Measurements from ENCODE around the gene STUM. TPM values are rescaled to one million over a fixed set of nuclear protein-coding genes. Genes with fewer than 3 reads are reported as not detected.

The STUM gene
- total RNA-seq, 4 donors from 2014 or later: 0.92 to 1.9 (median 1.0) TPM

DNA sequence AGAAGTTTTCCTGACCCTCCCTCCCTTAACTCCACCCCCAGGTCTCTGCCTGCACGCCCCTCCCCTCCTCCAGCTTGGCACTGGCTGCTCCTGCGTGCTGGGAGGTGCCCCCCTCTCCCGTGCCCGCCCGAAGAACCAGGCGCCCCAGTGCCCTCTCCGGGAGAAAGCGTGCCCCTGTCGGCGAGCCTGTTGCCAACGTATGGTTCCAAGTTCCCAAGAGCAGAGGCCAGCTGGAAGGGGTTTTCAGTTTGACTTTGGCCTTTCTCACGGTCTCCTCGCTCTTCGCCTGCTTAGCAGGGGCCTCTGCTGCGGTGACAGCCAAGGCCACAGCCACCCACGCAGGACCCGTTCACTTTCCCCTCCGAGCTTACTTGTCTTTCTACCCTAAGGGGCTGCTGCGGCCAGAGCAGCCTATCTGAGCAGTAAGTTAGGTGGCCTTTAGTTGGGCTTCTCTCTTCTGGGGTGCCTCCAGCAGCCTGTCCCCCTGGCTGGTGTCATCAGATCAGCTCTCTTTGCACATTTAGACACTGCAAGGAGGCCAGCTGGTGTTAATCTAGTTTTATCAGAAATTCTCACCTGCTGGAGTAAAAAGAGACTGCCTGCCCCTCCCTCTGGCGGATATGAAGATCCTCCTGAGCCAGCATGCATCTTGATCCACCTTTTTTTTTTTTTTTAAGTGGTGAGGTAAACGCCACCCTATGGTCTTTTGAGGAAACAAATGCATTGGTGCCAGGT is 1.5 kb downstream of the STUM start:
- H3K27me3 ChIP-seq: peaks cover 9 to 22% (median 10%) of the 10 kb centered on the region in 3 donors
- H3K9me3 ChIP-seq: no peaks in the 10 kb centered on the region
- H3K4me3 ChIP-seq: peak overlapping the region; percentile 50 to 63 (median 60)
- H3K4me1 ChIP-seq: peaks cover 12 to 21% of the 10 kb centered on the region in 2 donors
- no peaks in the 10 kb centered on the region for H3K36me3 ChIP-seq
- ATAC-seq (peak in 1 of 2 donors; percentile 18), DNase-seq (peak in 1 of 2 donors; percentile 32)
- in situ Hi-C loops (cut with MboI; ENCODE audit: low sequenced_read_pairs in 4 of 4): no loop called here
- intact Hi-C loops (cut with DNase I; ENCODE audit: low total_unique reads): loop anchor here (5.0 kb wide), 1 partner anchor 277 kb away; no protein-coding TSS in a partner anchor
- no peak for TF ChIP-seq POLR2A (IDR thresholded peaks at IDR 0.05)
- TF ChIP-seq, protein P1, sequence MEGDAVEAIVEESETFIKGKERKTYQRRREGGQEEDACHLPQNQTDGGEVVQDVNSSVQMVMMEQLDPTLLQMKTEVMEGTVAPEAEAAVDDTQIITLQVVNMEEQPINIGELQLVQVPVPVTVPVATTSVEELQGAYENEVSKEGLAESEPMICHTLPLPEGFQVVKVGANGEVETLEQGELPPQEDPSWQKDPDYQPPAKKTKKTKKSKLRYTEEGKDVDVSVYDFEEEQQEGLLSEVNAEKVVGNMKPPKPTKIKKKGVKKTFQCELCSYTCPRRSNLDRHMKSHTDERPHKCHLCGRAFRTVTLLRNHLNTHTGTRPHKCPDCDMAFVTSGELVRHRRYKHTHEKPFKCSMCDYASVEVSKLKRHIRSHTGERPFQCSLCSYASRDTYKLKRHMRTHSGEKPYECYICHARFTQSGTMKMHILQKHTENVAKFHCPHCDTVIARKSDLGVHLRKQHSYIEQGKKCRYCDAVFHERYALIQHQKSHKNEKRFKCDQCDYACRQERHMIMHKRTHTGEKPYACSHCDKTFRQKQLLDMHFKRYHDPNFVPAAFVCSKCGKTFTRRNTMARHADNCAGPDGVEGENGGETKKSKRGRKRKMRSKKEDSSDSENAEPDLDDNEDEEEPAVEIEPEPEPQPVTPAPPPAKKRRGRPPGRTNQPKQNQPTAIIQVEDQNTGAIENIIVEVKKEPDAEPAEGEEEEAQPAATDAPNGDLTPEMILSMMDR (IDR thresholded peaks at IDR 0.05 in 4 of 5, conservative IDR thresholded peaks at IDR 0.05 in 1 of 5): peak in 2 of 5 experiments; percentile 17 to 36
- peak overlapping the region; percentile 10 to 71 (median 51) for H3K27ac ChIP-seq

GRCh38 chr1:226550672-226551041 is 2.1 kb downstream of the STUM start:
- no peak for TF ChIP-seq POLR2A (IDR thresholded peaks at IDR 0.05)
- TF ChIP-seq, protein P1 (IDR thresholded peaks at IDR 0.05 in 4 of 5, conservative IDR thresholded peaks at IDR 0.05 in 1 of 5): no peak
- Histone ChIP-seq H3K36me3 (no peaks in the 10 kb centered on the region), H3K4me1 (peaks cover 12 to 21% of the 10 kb centered on the region in 2 donors), H3K9me3 (no peaks in the 10 kb centered on the region), H3K27ac (no peak overlapping the region), H3K27me3 (peaks cover 9 to 22% (median 10%) of the 10 kb centered on the region in 3 donors), H3K4me3 (no peak overlapping the region)
- no peak for DNase-seq
- intact Hi-C loops (cut with DNase I; ENCODE audit: low total_unique reads) (no loop called here), in situ Hi-C loops (cut with MboI; ENCODE audit: low sequenced_read_pairs in 4 of 4) (no loop called here)
- ATAC-seq: no peak

DNA sequence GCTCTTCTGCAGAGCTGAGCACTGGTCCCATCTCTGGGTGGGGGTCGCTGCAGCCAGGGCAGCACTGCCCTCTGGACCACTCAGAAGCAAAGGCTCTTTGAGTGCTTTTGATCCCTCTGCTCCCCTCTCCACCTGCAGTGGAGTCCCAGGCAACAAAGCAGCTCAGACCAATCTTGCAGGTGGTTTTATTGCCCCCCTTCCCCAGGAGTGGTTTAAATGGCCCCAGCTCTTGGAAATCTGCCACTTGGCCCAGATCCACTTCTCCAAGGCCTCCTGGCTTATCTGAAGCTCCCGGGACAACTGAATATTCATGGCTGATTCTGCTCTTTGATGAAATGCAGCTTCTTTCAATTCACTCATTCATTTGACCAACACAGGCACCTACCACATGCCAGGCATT is 2.7 kb downstream of the STUM start:
- DNase-seq (no peak), ATAC-seq (no peak)
- in situ Hi-C loops (cut with MboI; ENCODE audit: low sequenced_read_pairs in 4 of 4) (no loop called here), intact Hi-C loops (cut with DNase I; ENCODE audit: low total_unique reads) (no loop called here)
- TF ChIP-seq, protein P1 (IDR thresholded peaks at IDR 0.05 in 4 of 5, conservative IDR thresholded peaks at IDR 0.05 in 1 of 5): no peak
- no peak for TF ChIP-seq POLR2A (IDR thresholded peaks at IDR 0.05)
- no peak overlapping the region for H3K27ac ChIP-seq
- H3K27me3 ChIP-seq: peaks cover 9 to 22% (median 10%) of the 10 kb centered on the region in 3 donors
- H3K4me3 ChIP-seq: no peak overlapping the region
- H3K9me3 ChIP-seq: no peaks in the 10 kb centered on the region
- H3K4me1 ChIP-seq: peaks cover 12 to 21% of the 10 kb centered on the region in 2 donors
- H3K36me3 ChIP-seq: no peaks in the 10 kb centered on the region

- no peak for ATAC-seq
- no peaks in the 10 kb centered on the region for H3K36me3 ChIP-seq
- H3K27ac ChIP-seq: no peak overlapping the region
Observed at GRCh38 chr1:226552061-226552460, 3.5 kb downstream of the STUM start.

More at GRCh38 chr1:226552061-226552460, 3.5 kb downstream of the STUM start:
- no peak for TF ChIP-seq POLR2A (IDR thresholded peaks at IDR 0.05)
- TF ChIP-seq, protein P1 (IDR thresholded peaks at IDR 0.05 in 4 of 5, conservative IDR thresholded peaks at IDR 0.05 in 1 of 5): no peak
- in situ Hi-C loops (cut with MboI; ENCODE audit: low sequenced_read_pairs in 4 of 4) (no loop called here), intact Hi-C loops (cut with DNase I; ENCODE audit: low total_unique reads) (no loop called here)
- no peaks in the 10 kb centered on the region for H3K9me3 ChIP-seq
- H3K4me1 ChIP-seq: peaks cover 12 to 21% of the 10 kb centered on the region in 2 donors
- no peak overlapping the region for H3K4me3 ChIP-seq
- peaks cover 9 to 22% (median 10%) of the 10 kb centered on the region in 3 donors for H3K27me3 ChIP-seq
- DNase-seq: no peak

All from gastrocnemius medialis (tissue), 4 donors.